B cell (primary cell): ENCODE results near the gene TIMMDC1. TPM values are rescaled to one million over a fixed set of nuclear protein-coding genes. Genes with fewer than 3 reads are reported as not detected.

Experiments used
- ATAC-seq: fragments of 200-7000 bp; cut with Tn5 transposase; one replicate; pipeline ENCODE4 v1.10.0; 2021; ENCODE audit warnings: low read depth, mild to moderate bottlenecking, moderate number of reproducible peaks, moderate library complexity
- CTCF ChIA-PET: fragments of 350-600 bp; sonication (Branson Sonifier 250); formaldehyde crosslinking; loops from one replicate; lab custom pipeline; 2021; ENCODE audit warnings: antibody characterized with exemption, inconsistent platforms; lab: Charles Lee
- POLR2A ChIA-PET: fragments of 350-600 bp; sonication (Branson Sonifier 250); formaldehyde crosslinking; loops from one replicate; lab custom pipeline; 2021; ENCODE audit warnings: antibody characterized with exemption; lab: Charles Lee
- DNase-seq: peaks from one replicate; pipeline ENCODE4 v3.0.0; 2013
- H2AFZ ChIP-seq: 2 replicates; pipeline ENCODE4 v1.6.1; 2012; ENCODE audit warnings: mild to moderate bottlenecking, low read depth, low read length; ENCODE audit not compliant: insufficient read depth, poor library complexity, severe bottlenecking
- H3K27ac ChIP-seq, 2 donors: 1 replicate in 1 of 2; 2 replicates in 1 of 2; pipeline ENCODE4 v1.5.1; 2012 to 2013; ENCODE audit warnings: low read length in 2 of 2, mild to moderate bottlenecking in 2 of 2, moderate library complexity in 1 of 2
- H3K27me3 ChIP-seq, 4 experiments: fragments of 200-600 bp in 1 of 4; sonication (generic) in 1 of 4; replicated peaks in 1 of 4; 1 replicate in 2 of 4; 2 replicates in 2 of 4; pipeline versions ENCODE4 v1.6.1 to v1.7.0; 2013 to 2016; ENCODE audit warnings: low read length in 3 of 4, mild to moderate bottlenecking in 2 of 4, mixed read lengths in 1 of 4, moderate library complexity in 1 of 4; ENCODE audit not compliant: insufficient read depth in 4 of 4, control insufficient read depth in 3 of 4; ENCODE audit errors: control extremely low read depth in 1 of 4
- H3K36me3 ChIP-seq, 2 experiments: replicated peaks in 1 of 2; 1 replicate in 1 of 2; 2 replicates in 1 of 2; pipeline versions ENCODE4 v1.6.1 to v1.7.1; 2013; ENCODE audit warnings: low read length in 1 of 2; ENCODE audit not compliant: insufficient read depth in 2 of 2, control insufficient read depth in 1 of 2; ENCODE audit errors: control extremely low read depth in 1 of 2, extremely low read depth in 1 of 2
- H3K4me1 ChIP-seq, 2 donors: fragments of 200-600 bp in 1 of 2; sonication (generic) in 1 of 2; 1 replicate in 1 of 2; 2 replicates in 1 of 2; pipeline versions ENCODE4 v1.5.1 to v1.6.1; 2013 to 2017; ENCODE audit warnings: low read length in 2 of 2; ENCODE audit not compliant: control insufficient read depth in 2 of 2, insufficient read depth in 2 of 2
- H3K4me2 ChIP-seq: replicated peaks from 2 replicates; pipeline ENCODE3; 2012; ENCODE audit warnings: mild to moderate bottlenecking, low read depth, low read length; ENCODE audit not compliant: poor library complexity, severe bottlenecking
- H3K4me3 ChIP-seq, 5 experiments: fragments of 200-600 bp in 1 of 5; sonication (generic) in 1 of 5; 1 replicate in 3 of 5; 2 replicates in 2 of 5; pipeline versions ENCODE4 v1.5.1 to v1.7.0; 2011 to 2016; ENCODE audit warnings: low read length in 4 of 5, mild to moderate bottlenecking in 4 of 5, low read depth in 2 of 5, control low read depth in 1 of 5, moderate library complexity in 1 of 5; ENCODE audit not compliant: insufficient read depth in 1 of 5; ENCODE audit errors: control extremely low read depth in 1 of 5, extremely low read depth in 1 of 5
- H3K79me2 ChIP-seq: fragments of 200-600 bp; sonication (generic); one replicate; pipeline ENCODE4 v1.6.0; 2016; ENCODE audit warnings: low read length; ENCODE audit not compliant: control insufficient read depth, insufficient read depth
- H3K9ac ChIP-seq: fragments of 200-600 bp; sonication (generic); 2 replicates; pipeline ENCODE4 v1.6.1; 2017; ENCODE audit warnings: mild to moderate bottlenecking, low read length, moderate library complexity
- H3K9me3 ChIP-seq, 3 donors: one replicate each; pipeline versions ENCODE4 v1.6.1 to v1.7.1; 2013; ENCODE audit warnings: low read length in 2 of 3; ENCODE audit not compliant: control insufficient read depth in 2 of 3, insufficient read depth in 1 of 3; ENCODE audit errors: control extremely low read depth in 1 of 3
- H4K20me1 ChIP-seq: 2 replicates; pipeline ENCODE4 v1.6.0; 2012; ENCODE audit warnings: mild to moderate bottlenecking, low read length; ENCODE audit not compliant: insufficient read depth, control insufficient read depth, poor library complexity, severe bottlenecking
- H3K27ac Mint-ChIP-seq: one replicate; pipeline ENCODE4 v1.8.0; 2021; ENCODE audit warnings: mixed read lengths
- H3K27me3 Mint-ChIP-seq: one replicate; pipeline ENCODE4 v1.8.0; 2021; ENCODE audit warnings: mixed read lengths
- H3K4me1 Mint-ChIP-seq: one replicate; pipeline ENCODE4 v1.8.0; 2021; ENCODE audit warnings: mixed read lengths
- H3K4me3 Mint-ChIP-seq: one replicate; pipeline ENCODE4 v1.8.0; 2021; ENCODE audit warnings: mixed read lengths
- H3K9me3 Mint-ChIP-seq: one replicate; pipeline ENCODE4 v1.8.0; 2022; ENCODE audit warnings: mixed read lengths; ENCODE audit not compliant: insufficient read depth
- CTCF ChIP-seq: fragments of 200-600 bp; IDR thresholded peaks from one replicate; pipeline ENCODE4 v1.8.0; 2022; ENCODE audit warnings: antibody characterized with exemption, mild to moderate bottlenecking
- EZH2 ChIP-seq: IDR thresholded peaks from 2 replicates; pipeline ENCODE4 v1.6.1; 2012; ENCODE audit warnings: borderline replicate concordance, low read depth, mild to moderate bottlenecking, moderate library complexity, low read length; ENCODE audit not compliant: insufficient read depth, poor library complexity, severe bottlenecking
- WGBS: methylation state at CpG from one replicate; pipeline ENCODE4 v1.1.5; 2013; ENCODE audit warnings: missing lambda C conversion rate; ENCODE audit not compliant: insufficient coverage; 5-methylcytosine and 5-hydroxymethylcytosine counted together
- intact Hi-C: fragments of 100-400 bp; cut with micrococcal nuclease; formaldehyde crosslinking; loops from one replicate; pipeline ENCODE4 v1.10.0; 2022
- polyA plus RNA-seq: library from polyadenylated mRNA; depleted of rRNA; stranded (reverse); fragments of >200 nt; gene quantifications from 2 replicates; pipeline ENCODE4 v1.2.3, GENCODE V29; 2012
- total RNA-seq, 2 donors: library from RNA; stranded (reverse); fragments of 120-200 nt in 1 of 2; gene quantifications; 1 replicate in 1 of 2; 2 replicates in 1 of 2; pipeline versions ENCODE4 v1.2.3 to v1.2.4, GENCODE V29; 2013 to 2022

Gene TIMMDC1
- total and polyA plus RNA-seq, 2 donors (not counting 1 experiment from before 2014, with no cell fraction given), result 50.5 to 58.5 TPM

GRCh38 chr3:119506631-119507030 lies 8.3 kb downstream of the TIMMDC1 start:
- H3K9me3 ChIP-seq, result no peaks in the 10 kb centered on the region
- no peak overlapping the region for H3K4me3 Mint-ChIP-seq
- H3K4me2 ChIP-seq, result no peak overlapping the region
- H3K79me2 ChIP-seq, result peaks cover 15% of the 10 kb centered on the region
- no peak overlapping the region for H3K27ac ChIP-seq
- H3K9ac ChIP-seq, result no peak overlapping the region
- no peaks in the 10 kb centered on the region for H3K4me1 ChIP-seq
- no peak for TF ChIP-seq EZH2
- DNase-seq (no peak), ATAC-seq (no peak)
- no peaks in the 10 kb centered on the region for H3K27me3 Mint-ChIP-seq
- peaks cover 12% of the 10 kb centered on the region for H3K4me1 Mint-ChIP-seq
- CTCF ChIA-PET, result interaction anchor here (1.2 kb wide), 1 partner anchor 53 kb away, joined by 3 read pairs; the partner anchor contains the start of gene CD80
- H2AFZ ChIP-seq, result no peak overlapping the region
- WGBS, result 38% methylated on average over 3 of the region's 4 CpGs
- POLR2A ChIA-PET, result no interaction called here
- no peaks in the 10 kb centered on the region for H4K20me1 ChIP-seq
- H3K4me3 ChIP-seq, result no peak overlapping the region
- intact Hi-C loops, result no loop called here
- peaks cover 21 to 37% of the 10 kb centered on the region in 2 experiments for H3K36me3 ChIP-seq
- H3K27ac Mint-ChIP-seq, result no peak overlapping the region
- no peaks in the 10 kb centered on the region for H3K9me3 Mint-ChIP-seq
- H3K27me3 ChIP-seq, result no peaks in the 10 kb centered on the region

- Histone ChIP-seq H2AFZ (no peak overlapping the region), H3K4me1 (no peaks in the 10 kb centered on the region), H3K9ac (no peak overlapping the region), H3K79me2 (peaks cover 10% of the 10 kb centered on the region), H3K27me3 (no peaks in the 10 kb centered on the region), H3K4me2 (no peak overlapping the region), H3K4me3 (no peak overlapping the region), H3K27ac (no peak overlapping the region), H3K36me3 (peaks cover 19 to 34% of the 10 kb centered on the region in 2 experiments), H4K20me1 (no peaks in the 10 kb centered on the region), H3K9me3 (no peaks in the 10 kb centered on the region)
- Mint-ChIP-seq H3K4me1 (peaks cover 11% of the 10 kb centered on the region), H3K4me3 (no peak overlapping the region), H3K27ac (no peak overlapping the region), H3K27me3 (no peaks in the 10 kb centered on the region), H3K9me3 (no peaks in the 10 kb centered on the region)
- TF ChIP-seq EZH2 (no peak), CTCF (no peak)
- no peak for ATAC-seq
- ChIA-PET POLR2A (interaction anchor here (0.6 kb wide), 1 partner anchor 73 kb away, joined by 5 read pairs; no protein-coding TSS in a partner anchor), CTCF (interaction anchor here (1.2 kb wide), 1 partner anchor 52 kb away, joined by 3 read pairs; the partner anchor contains the start of gene CD80)
- intact Hi-C loops, result no loop called here
- no CpG with 5 or more reads among the region's 2 CpGs for WGBS
- DNase-seq, result no peak
These were observed 9.1 kb downstream of the TIMMDC1 start for GRCh38 chr3:119507404-119507803.
